GM12878 (cell line): Measurements from ENCODE around the gene TBC1D8. TPM values are rescaled to one million over a fixed set of nuclear protein-coding genes. Genes with fewer than 3 reads are reported as not detected.

Experiments used
- CREM ChIP-seq: IDR thresholded peaks from 2 replicates; pipeline ENCODE4 v1.6.1; 2014; ENCODE audit warnings: antibody characterized with exemption, low read depth
- JUNB ChIP-seq: IDR thresholded peaks from 2 replicates; pipeline ENCODE4 v1.6.1; 2016; ENCODE audit warnings: antibody characterized with exemption, mild to moderate bottlenecking
- KLF5 ChIP-seq: fragments of 450-650 bp; IDR thresholded peaks from 2 replicates; pipeline ENCODE4 v1.6.1; 2014; ENCODE audit warnings: mild to moderate bottlenecking; ENCODE audit not compliant: partially characterized antibody
- NR2C2 ChIP-seq: IDR thresholded peaks from 2 replicates; pipeline ENCODE4 v1.6.1; 2011; ENCODE audit warnings: borderline replicate concordance, low read depth; ENCODE audit not compliant: control insufficient read depth, insufficient read length
- RELB ChIP-seq: fragments of 450-650 bp; IDR thresholded peaks from 2 replicates; pipeline ENCODE4 v1.6.1; 2017; ENCODE audit warnings: low read depth, mild to moderate bottlenecking, moderate library complexity
- SREBF1 ChIP-seq: IDR thresholded peaks from 2 replicates; pipeline ENCODE4 v1.6.1; 2012; ENCODE audit warnings: mild to moderate bottlenecking, low read length
- ZBTB4 ChIP-seq: fragments of 450-650 bp; formaldehyde crosslinking; IDR thresholded peaks from 2 replicates; pipeline ENCODE4 v1.4.0; 2022; ENCODE audit warnings: mild to moderate bottlenecking, moderate library complexity
- ZNF592 ChIP-seq: fragments of 450-650 bp; IDR thresholded peaks from 2 replicates; pipeline ENCODE4 v1.6.1; 2017; ENCODE audit warnings: mild to moderate bottlenecking, moderate library complexity
- polyA plus RNA-seq, 11 experiments: library from polyadenylated mRNA; depleted of rRNA in 4 of 11; unstranded in 6 of 11; stranded (reverse) in 5 of 11; fragments of >200 nt; fragmentation: Nextera tagmentation in 4 of 11; fragmentation: Illumina TruSeq in 1 of 11; extraction: Ambion mirVana in 4 of 11; extraction: Trizol in 1 of 11; gene quantifications; 1 replicate in 1 of 11; 2 replicates in 10 of 11; pipeline versions ENCODE4 v1.2.1 to v1.2.3, GENCODE V29; 2011 to 2016; ENCODE audit warnings: inconsistent platforms in 2 of 11, missing spikeins in 2 of 11, low read depth in 1 of 11
- total RNA-seq, 4 experiments: library from RNA; depleted of rRNA in 3 of 4; stranded (reverse); fragments of >200 nt in 3 of 4; fragmentation: Illumina TruSeq in 1 of 4; extraction: Trizol in 1 of 4; gene quantifications; 2 replicates each; pipeline versions ENCODE4 v1.2.1 to v1.2.3, GENCODE V29; 2013 to 2021

Gene TBC1D8
- total and polyA plus RNA-seq, 10 of the 15 experiments (the other 5 are each of a cell fraction or from before 2014, with no cell fraction given): 0.80 to 4.9 (median 4.4) TPM

- TF ChIP-seq RELB (no peak), CREM (no peak), SREBF1 (no peak), NR2C2 (no peak), JUNB (no peak), ZNF592 (no peak), KLF5 (no peak), ZBTB4 (no peak)
Observed at GRCh38 chr2:101125374-101125773, 25.8 kb downstream of the TBC1D8 start (continued).
